GM12878 (cell line): ENCODE results near the gene FOXO1. TPM values are rescaled to one million over a fixed set of nuclear protein-coding genes. Genes with fewer than 3 reads are reported as not detected.

Experiments
- ATAC-seq: fragments of 200-7000 bp; cut with Tn5 transposase; 3 replicates; pipeline ENCODE4 v1.9.1; 2020; ENCODE audit warnings: mild to moderate bottlenecking, moderate library complexity
- BruUV-seq: library from RNA; stranded (reverse); fragments of 400-500 nt; replicated peaks from 2 replicates; lab custom pipeline; 2021; lab: Mats Ljungman, UMichigan
- CTCF ChIA-PET: fragments of 300-600 bp; sonication (Branson Sonifier 250); formaldehyde crosslinking; extraction: SDS; loops from one replicate; lab custom pipeline; 2021; ENCODE audit warnings: inconsistent platforms; lab: Yijun Ruan, JAX
- POLR2A ChIA-PET: fragments of 350-600 bp; formaldehyde crosslinking; extraction: SDS; loops from one replicate; lab custom pipeline; 2021; ENCODE audit warnings: inconsistent platforms; lab: Charles Lee
- RAD21 ChIA-PET: fragments of 300-600 bp; sonication (Branson Sonifier 250); formaldehyde crosslinking; loops from one replicate; lab custom pipeline; 2023; ENCODE audit warnings: antibody characterized with exemption; ENCODE audit not compliant: unreplicated experiment; lab: Charles Lee
- SMC1A ChIA-PET: fragments of 300-600 bp; sonication (Branson Sonifier 250); formaldehyde crosslinking; loops from one replicate; lab custom pipeline; 2023; ENCODE audit not compliant: unreplicated experiment, uncharacterized antibody; lab: Charles Lee
- DNase-seq: peaks from one replicate; pipeline ENCODE4 v3.0.0-alpha.2; 2011; ENCODE audit warnings: low read depth, low spot score
- FAIRE-seq: peaks from 3 replicates; lab custom pipeline; 2011; peaks lifted over from hg19 to GRCh38; lab: Jason Lieb, UNC
- H2AFZ ChIP-seq: 2 replicates; pipeline ENCODE4 v1.6.0; 2011; ENCODE audit warnings: low read depth, low read length, control low read depth; ENCODE audit not compliant: control insufficient read depth
- H3K27ac ChIP-seq: 2 replicates; pipeline ENCODE4 v1.5.1; 2011; ENCODE audit warnings: control low read depth; ENCODE audit not compliant: control insufficient read depth, insufficient read depth
- H3K27me3 ChIP-seq, 2 experiments: replicated peaks in 1 of 2; 2 replicates each; pipeline versions ENCODE4 v1.6.0 to v1.6.1; 2011; ENCODE audit warnings: low read length in 1 of 2; ENCODE audit not compliant: control insufficient read depth in 2 of 2, insufficient read depth in 2 of 2
- H3K36me3 ChIP-seq, 2 experiments: 2 replicates each; pipeline ENCODE4 v1.5.1; 2011; ENCODE audit warnings: low read length in 1 of 2; ENCODE audit not compliant: control insufficient read depth in 2 of 2, insufficient read depth in 2 of 2
- H3K4me1 ChIP-seq: 2 replicates; pipeline ENCODE4 v1.6.1; 2011; ENCODE audit warnings: mild to moderate bottlenecking, low read length, moderate library complexity, mixed read lengths; ENCODE audit not compliant: control insufficient read depth, insufficient read depth
- H3K4me2 ChIP-seq: 2 replicates; pipeline ENCODE4 v1.6.0; 2011; ENCODE audit warnings: control low read depth; ENCODE audit not compliant: control insufficient read depth, insufficient read depth
- H3K4me3 ChIP-seq: fragments of 200-600 bp; sonication (generic); 2 replicates; pipeline ENCODE4 v1.5.1; 2016
- H3K79me2 ChIP-seq: 2 replicates; pipeline ENCODE4 v1.6.0; 2011; ENCODE audit warnings: low read length; ENCODE audit not compliant: control insufficient read depth, insufficient read depth
- H3K9ac ChIP-seq: 2 replicates; pipeline ENCODE4 v1.8.0; 2011; ENCODE audit warnings: low read length, control low read depth, mixed read lengths; ENCODE audit not compliant: control insufficient read depth, insufficient read depth
- H3K9me3 ChIP-seq: replicated peaks from 3 replicates; pipeline ENCODE4 v1.5.1; 2011; ENCODE audit warnings: mild to moderate bottlenecking, low read length; ENCODE audit not compliant: control insufficient read depth, insufficient read depth
- H4K20me1 ChIP-seq: 2 replicates; pipeline ENCODE4 v1.6.0; 2011; ENCODE audit not compliant: control insufficient read depth, insufficient read depth
- FOXK2 ChIP-seq: fragments of 450-650 bp; IDR thresholded peaks from 2 replicates; pipeline ENCODE4 v1.6.1; 2017; ENCODE audit warnings: mild to moderate bottlenecking, moderate library complexity
- HDAC6 ChIP-seq: fragments of 200-600 bp; sonication (generic); IDR thresholded peaks from one replicate; pipeline ENCODE4 v1.8.0; 2017; ENCODE audit warnings: antibody characterized with exemption; ENCODE audit not compliant: unreplicated experiment
- MTA3 ChIP-seq: IDR thresholded peaks from 2 replicates; pipeline ENCODE4 v1.6.1; 2012; ENCODE audit warnings: low read length, inconsistent platforms, borderline replicate concordance
- NFYA ChIP-seq: IDR thresholded peaks from 2 replicates; pipeline ENCODE4 v1.6.1; 2011; ENCODE audit warnings: low read depth, mild to moderate bottlenecking, low read length, improper control_type of control experiment, borderline replicate concordance
- PAX5 ChIP-seq: IDR thresholded peaks from 2 replicates; pipeline ENCODE4 v1.6.1; 2011; ENCODE audit warnings: low read depth, low read length, borderline replicate concordance
- RFX5 ChIP-seq: IDR thresholded peaks from 2 replicates; pipeline ENCODE4 v1.6.1; 2011; ENCODE audit warnings: low read depth, low read length, improper control_type of control experiment
- TCF12 ChIP-seq: IDR thresholded peaks from 2 replicates; pipeline ENCODE4 v1.6.1; 2011; ENCODE audit warnings: low read depth, mild to moderate bottlenecking, low read length
- ZBED1 ChIP-seq: IDR thresholded peaks from 2 replicates; pipeline ENCODE4 v1.6.1; 2016; ENCODE audit warnings: borderline replicate concordance
- ZZZ3 ChIP-seq: IDR thresholded peaks from 2 replicates; pipeline ENCODE4 v1.6.1; 2011; ENCODE audit warnings: low read depth; ENCODE audit not compliant: control insufficient read depth, insufficient read length
- WGBS: methylation state at CpG from one replicate; pipeline ENCODE4 v1.1.6; 2016; ENCODE audit warnings: low lambda C conversion rate; ENCODE audit not compliant: insufficient replicate concordance, insufficient coverage; ENCODE audit errors: missing lambda C conversion rate; 5-methylcytosine and 5-hydroxymethylcytosine counted together
- in situ Hi-C: fragments of 300-500 bp; cut with MboI; formaldehyde crosslinking; loops from 9 replicates; pipeline ENCODE4 v1.14.3; 2018; ENCODE audit warnings: mixed read lengths
- intact Hi-C: fragments of 100-400 bp; cut with micrococcal nuclease; formaldehyde crosslinking; loops from one replicate; pipeline ENCODE4 v1.14.2; 2022; ENCODE audit not compliant: unreplicated experiment
- polyA plus RNA-seq, 11 experiments: library from polyadenylated mRNA; depleted of rRNA in 4 of 11; unstranded in 6 of 11; stranded (reverse) in 5 of 11; fragments of >200 nt; fragmentation: Nextera tagmentation in 4 of 11; fragmentation: Illumina TruSeq in 1 of 11; extraction: Ambion mirVana in 4 of 11; extraction: Trizol in 1 of 11; gene quantifications; 1 replicate in 1 of 11; 2 replicates in 10 of 11; pipeline versions ENCODE4 v1.2.1 to v1.2.3, GENCODE V29; 2011 to 2016; ENCODE audit warnings: inconsistent platforms in 2 of 11, missing spikeins in 2 of 11, low read depth in 1 of 11
- total RNA-seq, 4 experiments: library from RNA; depleted of rRNA in 3 of 4; stranded (reverse); fragments of >200 nt in 3 of 4; fragmentation: Illumina TruSeq in 1 of 4; extraction: Trizol in 1 of 4; gene quantifications; 2 replicates each; pipeline versions ENCODE4 v1.2.1 to v1.2.3, GENCODE V29; 2013 to 2021
- TF ChIP-seq, protein P1 (sequence below): fragments of 450-650 bp; formaldehyde crosslinking; IDR thresholded peaks from 2 replicates; pipeline ENCODE4 v1.4.0; 2020; ENCODE audit warnings: mild to moderate bottlenecking, moderate library complexity
- TF ChIP-seq, protein P2 (sequence below): fragments of 450-650 bp; IDR thresholded peaks from 2 replicates; pipeline ENCODE4 v1.6.1; 2017; ENCODE audit warnings: mild to moderate bottlenecking

FOXO1 gene
- total and polyA plus RNA-seq, 10 of the 15 experiments (the other 5 are each of a cell fraction or from before 2014, with no cell fraction given): 0.58 to 8.3 (median 0.88) TPM

DNA sequence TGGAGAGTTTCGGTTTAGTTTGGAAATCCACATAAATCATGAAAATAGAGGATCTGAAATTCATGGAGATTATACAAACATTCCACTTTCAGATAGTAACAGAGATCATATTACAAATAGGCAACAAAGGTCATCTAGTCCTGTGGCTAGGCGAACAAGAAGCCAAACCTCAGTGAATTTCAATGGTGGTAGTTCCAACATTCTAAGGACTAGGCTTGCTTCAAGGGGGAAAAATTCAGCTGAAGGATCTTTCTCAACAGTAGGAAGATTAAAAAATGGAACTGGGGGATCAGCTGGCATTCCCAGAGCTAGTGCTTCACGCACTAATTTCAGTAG, 47.0 kb downstream of the FOXO1 start:
- POLR2A ChIA-PET: no interaction called here
- ATAC-seq (no peak), FAIRE-seq (no peak), DNase-seq (no peak)
- intact Hi-C loops: no loop called here
- CTCF ChIA-PET: no interaction called here
- no peak overlapping the region for H3K4me2 ChIP-seq
- no peak for TF ChIP-seq NFYA
- TF ChIP-seq PAX5: no peak
- no peak for TF ChIP-seq TCF12
- TF ChIP-seq FOXK2: no peak
- no peak for TF ChIP-seq HDAC6
- TF ChIP-seq ZZZ3: no peak
- TF ChIP-seq ZBED1: no peak
- no peak for TF ChIP-seq RFX5
- no peak for TF ChIP-seq MTA3
- TF ChIP-seq, protein P1, sequence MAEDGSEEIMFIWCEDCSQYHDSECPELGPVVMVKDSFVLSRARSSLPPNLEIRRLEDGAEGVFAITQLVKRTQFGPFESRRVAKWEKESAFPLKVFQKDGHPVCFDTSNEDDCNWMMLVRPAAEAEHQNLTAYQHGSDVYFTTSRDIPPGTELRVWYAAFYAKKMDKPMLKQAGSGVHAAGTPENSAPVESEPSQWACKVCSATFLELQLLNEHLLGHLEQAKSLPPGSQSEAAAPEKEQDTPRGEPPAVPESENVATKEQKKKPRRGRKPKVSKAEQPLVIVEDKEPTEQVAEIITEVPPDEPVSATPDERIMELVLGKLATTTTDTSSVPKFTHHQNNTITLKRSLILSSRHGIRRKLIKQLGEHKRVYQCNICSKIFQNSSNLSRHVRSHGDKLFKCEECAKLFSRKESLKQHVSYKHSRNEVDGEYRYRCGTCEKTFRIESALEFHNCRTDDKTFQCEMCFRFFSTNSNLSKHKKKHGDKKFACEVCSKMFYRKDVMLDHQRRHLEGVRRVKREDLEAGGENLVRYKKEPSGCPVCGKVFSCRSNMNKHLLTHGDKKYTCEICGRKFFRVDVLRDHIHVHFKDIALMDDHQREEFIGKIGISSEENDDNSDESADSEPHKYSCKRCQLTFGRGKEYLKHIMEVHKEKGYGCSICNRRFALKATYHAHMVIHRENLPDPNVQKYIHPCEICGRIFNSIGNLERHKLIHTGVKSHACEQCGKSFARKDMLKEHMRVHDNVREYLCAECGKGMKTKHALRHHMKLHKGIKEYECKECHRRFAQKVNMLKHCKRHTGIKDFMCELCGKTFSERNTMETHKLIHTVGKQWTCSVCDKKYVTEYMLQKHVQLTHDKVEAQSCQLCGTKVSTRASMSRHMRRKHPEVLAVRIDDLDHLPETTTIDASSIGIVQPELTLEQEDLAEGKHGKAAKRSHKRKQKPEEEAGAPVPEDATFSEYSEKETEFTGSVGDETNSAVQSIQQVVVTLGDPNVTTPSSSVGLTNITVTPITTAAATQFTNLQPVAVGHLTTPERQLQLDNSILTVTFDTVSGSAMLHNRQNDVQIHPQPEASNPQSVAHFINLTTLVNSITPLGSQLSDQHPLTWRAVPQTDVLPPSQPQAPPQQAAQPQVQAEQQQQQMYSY: no peak
- TF ChIP-seq, protein P2, sequence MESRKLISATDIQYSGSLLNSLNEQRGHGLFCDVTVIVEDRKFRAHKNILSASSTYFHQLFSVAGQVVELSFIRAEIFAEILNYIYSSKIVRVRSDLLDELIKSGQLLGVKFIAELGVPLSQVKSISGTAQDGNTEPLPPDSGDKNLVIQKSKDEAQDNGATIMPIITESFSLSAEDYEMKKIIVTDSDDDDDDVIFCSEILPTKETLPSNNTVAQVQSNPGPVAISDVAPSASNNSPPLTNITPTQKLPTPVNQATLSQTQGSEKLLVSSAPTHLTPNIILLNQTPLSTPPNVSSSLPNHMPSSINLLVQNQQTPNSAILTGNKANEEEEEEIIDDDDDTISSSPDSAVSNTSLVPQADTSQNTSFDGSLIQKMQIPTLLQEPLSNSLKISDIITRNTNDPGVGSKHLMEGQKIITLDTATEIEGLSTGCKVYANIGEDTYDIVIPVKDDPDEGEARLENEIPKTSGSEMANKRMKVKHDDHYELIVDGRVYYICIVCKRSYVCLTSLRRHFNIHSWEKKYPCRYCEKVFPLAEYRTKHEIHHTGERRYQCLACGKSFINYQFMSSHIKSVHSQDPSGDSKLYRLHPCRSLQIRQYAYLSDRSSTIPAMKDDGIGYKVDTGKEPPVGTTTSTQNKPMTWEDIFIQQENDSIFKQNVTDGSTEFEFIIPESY: no peak
- H4K20me1 ChIP-seq: peaks cover 2% of the 10 kb centered on the region; the same call in 1 of the 2 replicates
- H3K9ac ChIP-seq: no peak overlapping the region
- peaks cover 9% of the 10 kb centered on the region for H3K79me2 ChIP-seq
- no peak overlapping the region for H3K27ac ChIP-seq
- H3K27me3 ChIP-seq: no peaks in the 10 kb centered on the region
- no TSS peak for BruUV-seq
- H3K36me3 ChIP-seq: no peaks in the 10 kb centered on the region
- RAD21 ChIA-PET: no interaction called here
- SMC1A ChIA-PET: interaction anchor here (1.4 kb wide), 1 partner anchor 11 kb away, joined by 3 read pairs; no protein-coding TSS in a partner anchor
- WGBS: 79% methylated on average over 3 of the region's 3 CpGs
- H3K9me3 ChIP-seq: no peaks in the 10 kb centered on the region
- H3K4me3 ChIP-seq: no peak overlapping the region
- H2AFZ ChIP-seq: no peak overlapping the region
- H3K4me1 ChIP-seq: peaks cover under 1% of the 10 kb centered on the region; the same call in 1 of the 2 replicates
- in situ Hi-C loops: no loop called here
